DOHH2 (cell line): Measurements from ENCODE around the gene REEP6.
"Not testable (repeated sequence)": the region's sequence is repeated elsewhere in the genome, so short reads cannot be mapped to it uniquely, and the experiment has no call there.

Source experiments
- EZH2phosphoT487 ChIP-seq: fragments of 200-600 bp; sonication (generic); IDR thresholded peaks from 2 replicates; pipeline ENCODE4 v1.6.1; 2017; ENCODE audit warnings: borderline replicate concordance, mild to moderate bottlenecking, antibody characterized with exemption, low read length, moderate library complexity, mixed read lengths
- TF ChIP-seq, protein P1 (sequence below): fragments of 200-600 bp; sonication (generic); IDR thresholded peaks from one replicate; pipeline ENCODE4 v1.5.1; 2014; ENCODE audit warnings: antibody characterized with exemption, mild to moderate bottlenecking, low read depth, low read length; ENCODE audit not compliant: poor library complexity, severe bottlenecking

GRCh38 chr19:1535699-1536098, 44.7 kb downstream of the REEP6 start:
- TF ChIP-seq, protein P1, sequence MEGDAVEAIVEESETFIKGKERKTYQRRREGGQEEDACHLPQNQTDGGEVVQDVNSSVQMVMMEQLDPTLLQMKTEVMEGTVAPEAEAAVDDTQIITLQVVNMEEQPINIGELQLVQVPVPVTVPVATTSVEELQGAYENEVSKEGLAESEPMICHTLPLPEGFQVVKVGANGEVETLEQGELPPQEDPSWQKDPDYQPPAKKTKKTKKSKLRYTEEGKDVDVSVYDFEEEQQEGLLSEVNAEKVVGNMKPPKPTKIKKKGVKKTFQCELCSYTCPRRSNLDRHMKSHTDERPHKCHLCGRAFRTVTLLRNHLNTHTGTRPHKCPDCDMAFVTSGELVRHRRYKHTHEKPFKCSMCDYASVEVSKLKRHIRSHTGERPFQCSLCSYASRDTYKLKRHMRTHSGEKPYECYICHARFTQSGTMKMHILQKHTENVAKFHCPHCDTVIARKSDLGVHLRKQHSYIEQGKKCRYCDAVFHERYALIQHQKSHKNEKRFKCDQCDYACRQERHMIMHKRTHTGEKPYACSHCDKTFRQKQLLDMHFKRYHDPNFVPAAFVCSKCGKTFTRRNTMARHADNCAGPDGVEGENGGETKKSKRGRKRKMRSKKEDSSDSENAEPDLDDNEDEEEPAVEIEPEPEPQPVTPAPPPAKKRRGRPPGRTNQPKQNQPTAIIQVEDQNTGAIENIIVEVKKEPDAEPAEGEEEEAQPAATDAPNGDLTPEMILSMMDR: not testable (repeated sequence)
- not testable (repeated sequence) for TF ChIP-seq EZH2phosphoT487
